ENCODE data around the gene SNF8.

The SNF8 gene

DNA sequence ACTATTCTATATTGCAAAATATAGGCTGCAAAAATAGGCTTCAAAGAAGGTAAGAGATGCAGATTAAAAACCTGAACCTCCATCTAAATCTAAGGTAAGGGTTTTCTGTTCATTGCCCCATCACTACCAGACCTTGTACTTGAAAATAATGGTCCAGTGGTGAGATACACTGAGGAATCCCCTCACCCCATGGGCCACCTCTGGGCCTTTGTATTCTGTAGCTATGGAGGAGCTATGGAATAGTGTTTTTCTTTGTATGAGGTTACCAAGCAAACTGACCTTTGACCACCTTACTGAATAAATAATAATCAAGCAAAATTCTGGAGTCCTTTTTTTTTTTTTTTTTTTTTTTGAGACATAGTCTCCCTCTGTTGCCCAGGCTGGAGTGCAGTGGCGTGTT, 41.2 kb downstream of the SNF8 start:
- DNase-seq = no peak
- in situ Hi-C loops (cut with HindIII; ENCODE audit: low pct_ligation_motif_present, low pct_unique_long_range_greater_than_20kb, low sequenced_read_pairs) = loop anchor here (25.0 kb wide), 1 partner anchor 109 kb away; no protein-coding TSS in a partner anchor

DNA sequence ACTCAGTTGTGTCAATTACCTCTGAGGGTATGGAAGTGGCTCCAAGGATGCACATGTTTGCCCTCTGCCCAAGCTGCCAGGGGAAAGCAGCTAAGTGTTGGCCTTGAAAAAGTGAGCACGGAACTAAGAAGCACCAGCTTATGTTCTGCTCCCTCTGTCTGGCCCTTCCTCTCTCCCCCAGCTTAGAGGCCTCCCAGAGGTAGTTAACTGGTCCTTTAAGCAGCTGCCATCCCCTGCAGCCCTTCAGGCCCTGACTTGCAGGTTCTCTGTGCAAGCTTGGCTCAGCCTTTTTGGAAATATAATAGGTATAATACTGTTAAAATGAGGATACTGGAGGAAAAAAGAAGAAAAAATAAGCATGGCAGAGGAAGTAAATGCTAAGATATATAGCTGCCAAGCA, 43.4 kb downstream of the SNF8 start:
- in situ Hi-C loops (cut with HindIII; ENCODE audit: low pct_ligation_motif_present, low pct_unique_long_range_greater_than_20kb, low sequenced_read_pairs) = loop anchor here (25.0 kb wide), 1 partner anchor 111 kb away; no protein-coding TSS in a partner anchor
- no peak for DNase-seq

DNA sequence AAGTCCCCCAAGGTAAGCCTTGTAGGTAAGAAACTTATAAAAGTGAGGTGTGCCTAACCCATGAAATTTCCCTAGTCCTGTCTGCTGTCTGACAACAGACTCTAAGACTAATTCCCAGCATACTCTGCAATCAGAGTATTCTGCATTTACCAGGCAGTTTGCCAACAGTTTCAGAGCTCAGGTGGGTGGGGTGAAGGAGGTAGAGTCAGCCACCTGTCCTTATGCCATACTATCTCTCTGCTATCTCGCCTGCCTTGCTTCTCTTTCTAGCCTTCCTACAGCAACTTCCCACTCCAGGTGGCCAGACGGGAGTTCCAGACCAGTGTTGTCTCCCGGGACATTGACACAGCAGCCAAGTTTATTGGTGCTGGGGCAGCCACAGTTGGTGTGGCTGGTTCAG, 49.8 kb downstream of the SNF8 start:
- in situ Hi-C loops (cut with HindIII; ENCODE audit: low pct_ligation_motif_present, low pct_unique_long_range_greater_than_20kb, low sequenced_read_pairs) = no loop called here
- no peak for DNase-seq

DNA sequence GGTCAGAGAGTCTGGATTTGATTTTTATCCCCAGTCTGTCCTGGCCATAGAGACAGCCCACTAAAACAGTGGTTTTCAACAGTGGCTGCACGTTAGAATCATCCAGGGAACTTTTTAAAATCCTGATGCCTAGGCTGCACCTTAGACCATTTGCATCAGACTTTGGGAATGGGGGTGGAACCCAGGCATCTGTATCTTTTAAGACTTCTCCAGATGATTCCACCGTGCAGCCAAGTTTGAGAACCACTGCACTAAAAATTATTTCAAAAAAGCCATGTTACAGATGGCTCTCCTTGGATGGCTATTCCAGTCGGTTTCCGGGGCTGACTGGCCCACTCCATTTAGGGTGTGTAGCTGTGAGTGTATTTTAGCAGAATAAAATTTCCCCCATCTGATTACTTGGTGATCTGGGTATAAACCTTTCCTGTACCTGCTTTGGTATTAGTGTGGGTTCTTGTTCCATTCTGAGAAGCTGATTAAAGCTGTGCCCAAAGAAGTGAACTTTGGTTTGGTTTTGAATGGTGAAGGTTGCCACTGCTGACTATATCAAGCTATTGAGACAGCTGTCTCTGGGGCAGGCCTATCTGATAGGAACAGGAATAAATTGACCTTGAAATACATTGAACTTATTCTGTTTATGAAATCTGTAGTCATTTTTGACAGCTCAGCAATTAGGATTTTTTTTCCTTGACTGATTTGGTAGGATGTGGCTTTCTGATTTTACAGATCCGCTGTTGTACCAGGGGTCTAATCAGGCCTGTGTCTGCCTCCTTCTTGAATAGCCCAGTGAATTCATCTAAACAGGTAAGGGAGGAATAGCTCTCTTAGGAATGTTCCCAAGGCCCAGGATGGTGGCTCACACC, 50.8 kb downstream of the SNF8 start:
- in situ Hi-C loops (cut with HindIII; ENCODE audit: low pct_ligation_motif_present, low pct_unique_long_range_greater_than_20kb, low sequenced_read_pairs) = no loop called here
- DNase-seq = no peak

DNA sequence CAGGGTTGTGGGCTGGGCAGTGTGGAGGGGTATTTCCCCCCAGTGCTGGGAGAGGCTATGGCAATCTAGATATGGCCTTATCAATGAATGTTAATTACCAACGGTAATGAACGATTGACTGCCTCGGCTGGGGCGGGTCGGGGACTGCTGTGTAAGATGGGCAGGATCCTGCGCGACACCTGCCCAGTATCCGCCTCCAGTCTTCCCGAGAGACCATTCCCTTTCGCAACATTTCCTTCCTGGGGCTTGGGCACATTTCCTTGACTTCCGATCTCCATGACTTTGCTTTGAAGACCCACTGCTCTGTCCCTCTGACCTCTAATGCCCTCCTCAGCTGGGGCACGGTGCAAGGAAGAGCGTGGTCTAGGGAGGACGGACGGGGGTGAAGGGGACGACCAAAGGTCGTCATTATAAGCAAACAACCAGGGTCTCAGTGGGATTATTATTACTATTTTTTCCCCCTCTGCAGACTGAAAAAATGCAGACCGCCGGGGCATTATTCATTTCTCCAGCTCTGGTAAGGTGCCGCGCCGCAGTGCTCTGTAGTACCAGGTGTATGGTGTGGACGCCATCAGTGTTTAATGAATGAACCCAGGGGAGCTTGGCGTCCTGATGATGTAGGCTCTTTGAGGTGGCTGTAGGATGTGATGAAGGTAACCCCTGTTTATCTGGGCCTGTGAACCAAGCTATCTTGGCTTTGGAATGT, 51.5 kb downstream of the SNF8 start:
- peak; percentile 35 for DNase-seq
- in situ Hi-C loops (cut with HindIII; ENCODE audit: low pct_ligation_motif_present, low pct_unique_long_range_greater_than_20kb, low sequenced_read_pairs) = no loop called here

DNA sequence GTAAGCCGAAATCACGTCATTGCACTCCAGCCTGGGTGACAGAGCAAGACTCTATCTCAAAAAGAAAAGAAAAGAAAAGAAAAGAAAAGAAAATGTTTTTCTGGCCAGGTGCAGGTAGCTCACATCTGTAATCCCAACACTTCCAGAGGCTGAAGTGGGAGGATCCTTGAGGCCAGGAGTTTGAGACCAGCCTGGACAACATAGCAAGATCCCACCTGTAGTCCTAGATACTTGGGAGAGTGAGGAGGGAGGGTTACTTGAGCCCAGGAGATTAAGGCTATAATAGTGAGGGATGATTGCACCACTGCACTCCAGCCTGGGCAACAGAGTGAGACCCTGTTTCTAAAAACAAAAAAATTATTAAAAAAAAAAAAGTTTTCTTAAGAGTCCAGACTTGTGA, 54.6 kb downstream of the SNF8 start:
- DNase-seq = no peak
- in situ Hi-C loops (cut with HindIII; ENCODE audit: low pct_ligation_motif_present, low pct_unique_long_range_greater_than_20kb, low sequenced_read_pairs) = no loop called here

DNA sequence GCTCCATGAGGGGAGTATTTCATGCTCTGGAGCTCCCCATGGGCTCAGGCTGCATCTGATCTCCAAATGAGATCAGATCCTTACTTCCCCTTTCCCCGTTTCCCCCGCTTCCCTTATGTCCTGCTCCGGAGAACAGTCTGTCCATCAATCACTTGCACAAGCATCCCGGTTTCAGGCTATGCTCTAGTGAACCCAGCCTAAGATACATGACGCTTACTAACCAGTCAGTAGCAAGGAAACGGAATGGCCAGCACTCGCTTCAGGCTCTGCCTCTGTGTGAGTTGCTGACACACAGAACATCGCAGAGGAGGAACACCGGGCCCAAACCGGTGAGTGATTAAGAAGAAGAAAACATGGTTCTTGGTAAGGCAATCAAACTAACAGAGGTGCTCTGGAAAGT, 61.5 kb downstream of the SNF8 start:
- in situ Hi-C loops (cut with HindIII; ENCODE audit: low pct_ligation_motif_present, low pct_unique_long_range_greater_than_20kb, low sequenced_read_pairs) = no loop called here
- no peak for DNase-seq

DNA sequence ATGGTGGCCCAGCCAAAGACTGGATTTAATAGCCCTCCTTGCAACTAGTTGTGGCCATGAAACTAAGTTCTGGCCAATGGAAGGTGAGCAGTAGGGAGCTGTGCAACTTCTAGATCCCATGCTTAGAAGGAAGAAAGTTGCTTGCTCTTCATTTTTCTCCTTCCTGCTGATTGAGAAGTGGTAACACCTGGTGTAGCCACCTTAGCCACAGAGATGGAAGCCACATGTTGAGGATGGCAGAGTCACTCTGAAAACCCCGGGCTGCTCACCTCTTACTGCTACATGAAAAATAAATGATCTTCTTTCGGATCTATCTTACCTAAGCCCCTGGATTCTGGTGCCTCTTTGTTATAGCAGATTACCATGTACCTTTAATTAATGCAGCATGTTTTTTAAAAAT, 62.4 kb downstream of the SNF8 start:
- in situ Hi-C loops (cut with HindIII; ENCODE audit: low pct_ligation_motif_present, low pct_unique_long_range_greater_than_20kb, low sequenced_read_pairs) = no loop called here
- DNase-seq = no peak
